Activated CD4-positive, alpha-beta T cell treated with anti-CD3 and anti-CD28 coated beads, Interleukin-2, Interleukin-4, amounts not matched to agents 100 ng/mL and 50 ng/mL, durations not matched to agents 16 hours and 8 hours (primary cell): ENCODE measurements around the gene ZFP64.

Experiments
- DNase-seq: peaks from one replicate; pipeline ENCODE4 v3.0.0-alpha.2; 2020; ENCODE audit warnings: low spot score

The ZFP64 gene

GRCh38 chr20:52104546-52105441 is 86.8 kb downstream of the ZFP64 start:
- DNase-seq: no peak

GRCh38 chr20:52103913-52104545 is 87.5 kb downstream of the ZFP64 start:
- no peak for DNase-seq

- DNase-seq: no peak
These were observed 88.2 kb downstream of the ZFP64 start for GRCh38 chr20:52103335-52103912.

DNA sequence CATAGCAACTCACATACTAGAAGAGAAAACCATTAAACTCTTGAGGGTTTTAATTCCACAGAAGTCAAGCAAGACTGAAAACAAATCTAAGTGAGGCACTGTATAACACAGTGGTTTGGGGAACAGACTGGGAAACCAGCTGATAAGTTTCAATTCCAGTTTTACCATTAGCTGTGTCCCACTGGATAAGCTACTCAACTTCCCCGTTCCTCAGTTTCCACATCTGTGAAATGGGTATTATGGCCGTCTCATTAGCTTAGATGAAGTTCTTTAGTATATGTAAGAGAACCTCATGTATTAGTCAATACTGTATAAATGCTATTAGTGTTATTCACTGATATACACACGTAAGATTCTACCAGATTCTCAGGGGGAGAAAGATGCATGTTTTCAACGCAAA is 89.0 kb downstream of the ZFP64 start:
- no peak for DNase-seq

DNA sequence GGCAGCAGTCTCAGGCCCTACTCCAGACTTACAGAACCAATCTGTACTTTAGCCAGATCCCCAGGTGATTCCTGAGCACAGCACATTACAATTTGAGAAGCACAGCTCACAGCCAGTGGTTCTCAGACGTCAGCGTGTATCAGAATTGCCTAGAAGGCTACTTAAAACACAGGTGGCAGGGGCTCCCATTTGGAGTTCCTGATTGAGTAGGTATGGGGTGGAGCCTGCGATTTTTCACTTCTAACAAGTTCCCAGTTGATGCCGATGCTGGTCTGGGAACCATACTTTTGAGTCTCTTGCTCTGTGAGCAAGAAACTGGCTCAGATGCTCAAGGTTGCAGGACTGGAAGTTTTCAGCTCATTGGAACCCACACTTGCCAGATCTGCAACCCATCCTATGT is 89.5 kb downstream of the ZFP64 start:
- DNase-seq: no peak
